Smooth muscle cell (in vitro differentiated cells): ENCODE results near the gene KCNMA1. TPM values are rescaled to one million over a fixed set of nuclear protein-coding genes. Genes with fewer than 3 reads are reported as not detected.

Experiments used
- DNase-seq: peaks from one replicate; lab custom pipeline; 2025; ENCODE audit not compliant: unreplicated experiment; lab: John Stamatoyannopoulos, UW
- H2AFZ ChIP-seq: fragments of 200-600 bp; sonication (generic); 2 replicates; pipeline ENCODE4 v1.6.0; 2016; ENCODE audit warnings: antibody characterized with exemption, low read depth, mild to moderate bottlenecking
- H3F3A ChIP-seq: fragments of 200-600 bp; sonication (generic); 2 replicates; pipeline ENCODE4 v1.6.0; 2017; ENCODE audit warnings: antibody characterized with exemption, low read depth
- H3K27ac ChIP-seq: fragments of 200-600 bp; sonication (generic); 2 replicates; pipeline ENCODE4 v1.5.1; 2016; ENCODE audit warnings: low read depth, mild to moderate bottlenecking
- H3K27me3 ChIP-seq: fragments of 200-600 bp; sonication (generic); 2 replicates; pipeline ENCODE4 v1.6.1; 2016; ENCODE audit warnings: low read depth, mild to moderate bottlenecking
- H3K36me3 ChIP-seq: fragments of 200-600 bp; sonication (generic); 2 replicates; pipeline ENCODE4 v1.5.1; 2016; ENCODE audit warnings: low read depth
- H3K4me1 ChIP-seq: fragments of 200-600 bp; sonication (generic); 2 replicates; pipeline ENCODE4 v1.5.1; 2016; ENCODE audit warnings: low read depth
- H3K4me2 ChIP-seq: fragments of 200-600 bp; sonication (generic); 2 replicates; pipeline ENCODE4 v1.6.0; 2016; ENCODE audit warnings: mild to moderate bottlenecking
- H3K4me3 ChIP-seq: fragments of 200-600 bp; sonication (generic); 2 replicates; pipeline ENCODE4 v1.5.1; 2016; ENCODE audit warnings: mild to moderate bottlenecking
- H3K79me2 ChIP-seq: fragments of 200-600 bp; sonication (generic); 2 replicates; pipeline ENCODE4 v1.6.0; 2016; ENCODE audit warnings: low read depth, mild to moderate bottlenecking
- H3K9ac ChIP-seq: fragments of 200-600 bp; sonication (generic); 2 replicates; pipeline ENCODE4 v1.6.0; 2016; ENCODE audit warnings: low read depth
- H3K9me3 ChIP-seq: fragments of 200-600 bp; sonication (generic); replicated peaks from 2 replicates; pipeline ENCODE4 v1.5.1; 2016; ENCODE audit warnings: low read depth
- H4K20me1 ChIP-seq: fragments of 200-600 bp; sonication (generic); 2 replicates; pipeline ENCODE4 v1.6.0; 2016; ENCODE audit warnings: low read depth
- CTCF ChIP-seq: fragments of 200-600 bp; sonication (generic); IDR thresholded peaks from 2 replicates; pipeline ENCODE4 v1.5.1; 2017; ENCODE audit warnings: borderline replicate concordance, mild to moderate bottlenecking, antibody characterized with exemption; ENCODE audit not compliant: insufficient read depth, poor library complexity, severe bottlenecking
- WGBS: methylation state at CpG from one replicate; pipeline ENCODE4 v1.1.7; 2016; ENCODE audit warnings: low lambda C conversion rate; 5-methylcytosine and 5-hydroxymethylcytosine counted together
- polyA plus RNA-seq: library from polyadenylated mRNA; unstranded; fragments of >200 nt; fragmentation: Nextera tagmentation; extraction: Ambion mirVana; gene quantifications from 2 replicates; pipeline ENCODE4 v1.2.1, GENCODE V29; 2016
- total RNA-seq: library from RNA; depleted of rRNA; stranded (reverse); fragments of >200 nt; gene quantifications from 2 replicates; pipeline ENCODE4 v1.2.3, GENCODE V29; 2014

The KCNMA1 gene
- total and polyA plus RNA-seq, 2 experiments from 2014 or later, result 9.1 to 23.4 TPM

GRCh38 chr10:77506517-77507200 is 130.9 kb downstream of the KCNMA1 start:
- no peaks in the 10 kb centered on the region for H4K20me1 ChIP-seq
- H3K9ac ChIP-seq, result no peak overlapping the region
- H3K27me3 ChIP-seq, result no peaks in the 10 kb centered on the region
- TF ChIP-seq CTCF, result no peak
- no peak overlapping the region for H2AFZ ChIP-seq
- peak overlapping the region; percentile 56 for H3K4me2 ChIP-seq
- peak overlapping the region; percentile 93 for H3K27ac ChIP-seq
- no peaks in the 10 kb centered on the region for H3K36me3 ChIP-seq
- H3K9me3 ChIP-seq, result no peaks in the 10 kb centered on the region
- no peak for DNase-seq
- H3F3A ChIP-seq, result peaks cover 14% of the 10 kb centered on the region
- no peaks in the 10 kb centered on the region for H3K79me2 ChIP-seq
- 79% methylated on average over 2 of the region's 3 CpGs for WGBS
- H3K4me1 ChIP-seq, result peaks cover 22% of the 10 kb centered on the region
- H3K4me3 ChIP-seq, result no peak overlapping the region

GRCh38 chr10:77505431-77506334 is 131.9 kb downstream of the KCNMA1 start:
- no peaks in the 10 kb centered on the region for H3K36me3 ChIP-seq
- peak overlapping the region; percentile 50 for H3K9ac ChIP-seq
- 19% methylated on average over 2 of the region's 2 CpGs for WGBS
- no peaks in the 10 kb centered on the region for H3K27me3 ChIP-seq
- peak overlapping the region; percentile 58 for H3K4me2 ChIP-seq
- no peak for DNase-seq
- peak overlapping the region; percentile 6 for H2AFZ ChIP-seq
- H3F3A ChIP-seq, result peaks cover 10% of the 10 kb centered on the region
- H3K4me3 ChIP-seq, result no peak overlapping the region
- peak overlapping the region; percentile 93 for H3K27ac ChIP-seq
- H3K4me1 ChIP-seq, result peaks cover 27% of the 10 kb centered on the region
- H3K79me2 ChIP-seq, result no peaks in the 10 kb centered on the region
- TF ChIP-seq CTCF, result no peak
- H4K20me1 ChIP-seq, result no peaks in the 10 kb centered on the region
- H3K9me3 ChIP-seq, result no peaks in the 10 kb centered on the region

GRCh38 chr10:77504873-77505257 is 132.7 kb downstream of the KCNMA1 start:
- Histone ChIP-seq H3K4me3 (no peak overlapping the region), H3K9ac (peak overlapping the region; percentile 50), H4K20me1 (no peaks in the 10 kb centered on the region), H3K27me3 (no peaks in the 10 kb centered on the region), H2AFZ (no peak overlapping the region), H3K4me1 (peaks cover 27% of the 10 kb centered on the region), H3K79me2 (no peaks in the 10 kb centered on the region), H3K27ac (peak overlapping the region; percentile 93), H3K4me2 (peak overlapping the region; percentile 58), H3K9me3 (no peaks in the 10 kb centered on the region), H3K36me3 (no peaks in the 10 kb centered on the region), H3F3A (peaks cover 1% of the 10 kb centered on the region)
- DNase-seq, result no peak
- WGBS, result 31% methylated on average over 4 of the region's 4 CpGs
- TF ChIP-seq CTCF, result no peak
